Measurements from ENCODE around the gene LUC7L.
"Not testable (repeated sequence)": the region's sequence is repeated elsewhere in the genome, so short reads cannot be mapped to it uniquely, and the experiment has no call there.

Gene LUC7L

DNA sequence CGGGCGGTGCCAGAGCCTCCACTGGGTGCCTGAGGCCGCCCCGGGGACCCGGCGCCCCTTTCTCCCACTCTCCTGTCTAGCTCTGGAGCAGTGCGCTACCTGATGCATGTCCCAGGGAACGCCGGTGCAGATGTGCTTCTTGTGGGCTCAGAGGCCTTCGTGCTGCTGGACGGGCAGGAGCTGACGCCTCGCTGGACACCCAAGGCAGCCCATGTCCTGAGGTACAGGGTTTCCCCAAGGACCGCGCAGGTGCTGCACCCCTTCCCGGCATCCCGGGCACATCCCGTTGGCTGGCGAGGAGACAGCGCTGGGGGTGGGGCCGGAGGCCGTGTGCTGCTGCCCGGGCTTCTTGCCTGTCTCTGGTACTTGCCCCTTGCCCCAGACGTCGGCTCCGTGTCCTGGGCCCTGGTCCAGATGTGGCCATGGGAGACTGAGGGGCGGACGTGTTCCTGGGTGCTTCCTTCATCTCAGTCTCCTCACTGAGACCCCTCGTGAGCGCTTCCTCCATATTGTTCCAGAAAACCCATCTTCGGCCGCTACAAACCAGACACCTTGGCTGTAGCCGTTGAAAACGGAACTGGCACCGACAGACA, 34.0 kb upstream of the LUC7L start:
- DNase-seq, result no peak

DNA sequence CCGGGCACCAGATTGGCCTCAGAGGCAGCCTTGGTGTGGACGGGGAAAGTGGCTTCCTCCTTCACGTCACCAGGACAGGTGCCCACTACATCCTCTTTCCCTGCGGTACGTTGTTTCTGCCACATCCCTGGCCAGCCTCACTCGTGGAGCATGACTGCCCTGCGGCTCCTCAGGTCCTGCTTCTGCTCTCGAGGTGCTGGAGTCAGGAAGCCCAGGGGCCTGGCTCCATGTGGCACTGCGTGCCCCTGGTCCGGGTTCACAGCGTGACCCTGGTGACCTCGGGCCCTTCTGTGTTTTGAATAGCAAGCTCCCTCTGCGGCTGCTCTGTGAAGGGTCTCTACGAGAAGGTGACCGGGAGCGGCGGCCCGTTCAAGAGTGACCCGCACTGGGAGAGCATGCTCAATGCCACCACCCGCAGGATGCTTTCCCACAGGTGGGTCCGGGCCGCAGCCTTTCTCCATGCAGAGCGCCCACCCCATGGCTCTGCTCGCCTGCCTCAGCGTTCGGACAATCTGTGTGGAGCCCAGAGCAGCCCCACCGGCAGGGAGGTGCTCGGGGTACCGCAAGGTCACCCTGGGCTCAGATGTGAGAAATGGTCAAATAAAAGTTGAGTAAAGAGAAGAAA, 33.0 kb upstream of the LUC7L start:
- DNase-seq, result no peak

DNA sequence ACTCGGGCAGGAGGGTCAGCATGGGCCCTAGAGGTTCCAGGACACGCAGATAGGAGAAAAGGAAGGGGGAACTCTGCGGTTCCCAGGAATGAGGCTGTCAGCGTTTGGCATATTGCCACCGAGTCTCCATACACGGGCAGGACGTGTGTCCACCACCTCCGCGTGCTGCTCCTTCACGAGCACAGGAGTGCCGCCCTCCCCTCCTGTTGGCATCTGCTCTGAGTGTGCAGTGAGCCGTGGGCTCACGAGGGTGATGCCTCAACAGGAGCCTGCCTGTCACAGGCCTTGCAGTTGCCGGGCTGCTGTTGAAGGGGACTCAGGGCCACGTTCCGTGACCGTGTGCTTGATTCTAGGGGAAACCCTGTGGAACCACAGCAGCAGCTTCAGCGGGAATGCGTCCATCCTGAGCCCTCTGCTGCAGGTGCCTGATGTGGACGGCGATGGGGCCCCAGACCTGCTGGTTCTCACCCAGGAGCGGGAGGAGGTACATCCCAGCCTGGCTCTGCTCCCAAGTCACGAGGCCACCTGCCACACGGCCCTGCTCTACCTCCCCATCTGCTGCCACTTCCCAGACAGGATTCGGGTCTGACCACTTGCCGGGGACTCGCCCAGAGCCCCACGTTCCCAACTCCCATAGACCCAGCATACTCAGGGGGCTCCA, 31.9 kb upstream of the LUC7L start:
- DNase-seq, result peak; percentile 58 to 85

DNA sequence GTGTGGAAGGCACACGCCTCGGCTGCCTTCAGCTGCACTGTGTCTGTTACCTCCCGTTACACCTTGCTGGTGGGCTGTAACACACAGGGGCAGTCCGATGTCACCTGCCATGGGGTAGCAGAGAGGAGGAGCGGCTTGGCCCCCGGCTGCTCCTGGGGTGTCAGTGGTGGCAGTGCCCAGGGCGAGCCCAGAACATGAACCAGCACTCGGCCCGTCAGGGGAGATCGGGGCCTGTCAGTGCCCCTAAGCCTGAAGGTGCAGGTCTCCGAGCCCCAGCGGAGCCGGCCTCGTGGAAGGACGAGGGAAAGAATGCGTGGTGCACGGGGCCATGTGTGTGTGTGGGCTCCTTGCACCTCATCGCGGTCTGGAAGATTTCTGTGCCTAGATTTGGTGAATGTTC, 31.1 kb upstream of the LUC7L start:
- no peak for DNase-seq

DNA sequence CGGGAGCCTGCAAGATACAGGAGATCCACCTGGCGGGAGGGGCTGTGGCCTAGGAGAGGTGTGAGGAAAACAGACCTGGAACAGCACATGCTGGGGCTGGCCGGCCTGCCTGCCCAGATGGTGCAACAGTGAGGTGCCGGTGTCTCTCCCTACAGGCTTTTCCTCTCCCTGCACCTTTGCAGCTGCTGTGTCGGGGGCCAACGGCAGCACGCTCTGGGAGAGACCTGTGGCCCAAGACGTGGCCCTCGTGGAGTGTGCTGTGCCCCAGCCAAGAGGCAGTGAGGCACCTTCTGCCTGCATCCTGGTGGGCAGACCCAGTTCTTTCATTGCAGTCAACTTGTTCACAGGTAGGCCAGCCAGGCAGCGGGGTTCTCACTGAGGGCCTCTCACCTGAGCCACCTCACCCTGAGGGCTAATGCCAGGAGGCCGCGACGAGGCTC, 30.6 kb upstream of the LUC7L start:
- DNase-seq, result no peak

DNA sequence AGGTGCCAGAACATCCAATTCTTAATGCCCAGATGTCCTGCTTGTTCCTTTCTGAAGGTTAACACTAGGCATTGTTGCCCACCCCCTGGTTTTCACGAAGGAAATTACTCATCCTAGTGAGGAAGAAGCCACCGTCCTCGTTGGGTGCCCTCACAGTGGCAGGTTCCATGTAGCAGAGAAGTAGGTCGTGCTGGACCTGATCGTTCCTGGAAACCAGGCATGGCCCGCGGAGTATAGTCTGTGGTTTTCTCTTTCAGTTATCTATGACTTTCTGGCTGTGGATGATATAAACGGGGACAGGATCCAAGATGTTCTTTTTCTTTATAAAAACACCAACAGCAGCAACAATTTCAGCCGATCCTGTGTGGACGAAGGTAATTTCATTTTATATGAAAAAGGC, 30.0 kb upstream of the LUC7L start:
- DNase-seq, result no peak

DNA sequence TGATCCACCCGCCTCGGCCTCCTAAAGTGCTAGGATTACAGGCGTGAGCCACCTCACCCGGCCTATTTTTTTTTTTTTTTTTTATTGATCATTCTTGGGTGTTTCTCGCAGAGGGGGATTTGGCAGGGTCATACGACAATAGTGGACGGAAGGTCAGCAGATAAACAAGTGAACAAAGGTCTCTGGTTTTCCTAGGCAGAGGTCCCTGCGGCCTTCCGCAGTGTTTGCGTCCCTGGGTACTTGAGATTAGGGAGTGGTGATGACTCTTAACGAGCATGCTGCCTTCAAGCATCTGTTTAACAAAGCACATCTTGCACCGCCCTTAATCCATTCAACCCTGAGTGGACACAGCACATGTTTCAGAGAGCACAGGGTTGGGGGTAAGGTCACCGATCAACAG, 28.8 kb upstream of the LUC7L start:
- DNase-seq, result not testable (repeated sequence)

DNA sequence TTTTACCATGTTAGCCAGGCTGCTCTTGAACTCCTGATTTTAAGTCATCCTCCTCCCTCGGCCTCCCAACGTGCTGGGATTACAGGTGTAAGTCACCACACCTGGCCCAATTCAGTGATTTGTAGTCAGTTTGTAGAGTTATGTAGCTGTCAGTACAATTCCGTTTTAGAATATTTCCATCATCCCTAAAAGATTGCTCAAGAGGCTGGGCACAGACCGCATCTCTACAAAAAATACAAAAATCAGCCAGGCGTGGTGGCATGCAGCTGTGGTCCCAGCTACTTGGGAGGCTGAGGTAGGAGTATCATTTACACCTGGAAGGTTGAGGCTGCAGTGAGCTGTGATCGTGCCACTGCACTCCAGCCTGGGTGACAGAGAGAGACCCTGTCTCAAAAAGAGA, 25.9 kb upstream of the LUC7L start:
- DNase-seq, result no peak

DNA sequence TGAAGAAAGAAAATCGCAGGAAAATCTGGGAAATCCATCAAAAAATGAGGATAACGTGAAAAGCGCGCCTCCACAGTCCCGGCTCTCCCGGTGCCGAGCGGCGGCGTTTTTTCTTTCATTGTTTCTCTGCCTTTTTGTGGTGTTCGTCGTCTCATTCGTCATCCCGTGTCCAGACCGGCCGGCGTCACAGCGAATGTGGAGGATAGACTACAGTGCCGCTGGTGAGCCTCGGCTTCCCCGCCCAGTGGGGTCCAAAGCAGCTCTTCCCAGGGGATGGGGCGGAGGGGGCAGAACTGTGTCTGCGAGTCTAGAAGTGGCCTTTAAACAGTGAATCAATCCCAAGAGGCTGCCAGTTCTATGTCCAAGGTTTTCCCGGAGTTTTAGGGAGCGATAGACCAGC, 25.2 kb upstream of the LUC7L start:
- no peak for DNase-seq

DNA sequence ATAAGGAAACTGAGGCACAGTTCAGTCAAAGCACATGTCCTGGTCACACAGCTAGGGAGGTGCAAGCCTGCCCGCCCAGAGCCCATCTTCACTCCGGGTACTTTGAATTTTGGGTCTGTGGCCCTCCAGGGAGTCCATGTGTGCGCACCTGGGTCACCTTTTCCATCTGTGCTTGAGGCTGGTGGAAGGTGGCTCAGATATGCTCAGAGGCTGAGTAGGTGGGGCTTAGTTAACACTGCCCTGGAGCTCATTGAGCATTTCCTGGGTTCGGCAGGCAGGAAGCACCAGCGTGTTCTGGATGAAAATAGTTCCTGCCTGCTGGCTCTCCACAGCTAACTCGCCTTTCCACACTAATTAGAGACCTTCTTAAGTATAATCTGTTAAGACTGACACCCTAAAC, 24.6 kb upstream of the LUC7L start:
- DNase-seq, result no peak

DNA sequence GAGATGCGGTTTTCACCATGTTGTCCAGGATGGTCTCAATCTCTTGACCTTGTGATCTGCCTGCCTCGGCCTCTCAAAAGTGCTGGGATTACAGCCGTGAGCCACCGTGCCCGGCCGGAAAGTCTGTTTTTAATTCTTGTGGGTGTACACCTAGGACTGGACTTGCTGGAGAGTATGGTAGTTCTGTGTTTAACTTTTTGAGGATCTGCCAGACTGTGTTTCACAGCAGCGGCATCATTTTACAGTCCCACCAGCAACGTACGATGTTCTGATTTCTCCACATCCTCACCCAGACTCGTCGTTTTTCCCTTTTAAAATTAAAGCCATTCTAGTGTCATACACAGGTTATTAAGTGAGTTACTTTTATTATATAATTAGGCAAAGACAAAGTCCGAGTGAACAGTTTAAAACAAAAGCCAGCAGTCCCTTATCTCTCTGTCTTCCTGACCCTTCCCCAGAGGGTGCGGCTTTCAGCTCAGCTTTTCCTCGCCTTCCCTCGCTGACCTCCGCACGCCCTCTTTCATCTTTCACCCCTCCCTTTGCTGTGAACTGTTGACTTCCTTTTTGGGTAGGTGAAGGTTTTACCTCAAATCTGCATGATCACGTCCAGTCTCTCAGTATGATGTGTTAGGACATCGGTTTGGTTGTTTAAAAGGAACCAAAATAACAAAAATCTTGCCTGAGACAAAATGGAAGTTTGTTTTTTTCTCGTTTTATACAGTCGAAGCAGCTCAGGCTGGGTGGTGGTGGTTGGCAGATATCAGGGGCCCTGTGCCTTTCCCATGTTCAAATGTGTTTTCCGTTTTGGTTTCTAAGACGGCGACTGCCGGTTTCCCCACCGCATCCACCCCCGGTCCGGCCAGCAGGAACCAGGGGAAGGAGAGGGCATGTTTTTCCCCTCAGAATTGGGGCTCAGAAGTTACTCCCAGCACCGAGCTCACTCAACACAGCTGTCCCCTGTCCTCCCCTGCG, 23.4 kb upstream of the LUC7L start:
- no peak for DNase-seq

DNA sequence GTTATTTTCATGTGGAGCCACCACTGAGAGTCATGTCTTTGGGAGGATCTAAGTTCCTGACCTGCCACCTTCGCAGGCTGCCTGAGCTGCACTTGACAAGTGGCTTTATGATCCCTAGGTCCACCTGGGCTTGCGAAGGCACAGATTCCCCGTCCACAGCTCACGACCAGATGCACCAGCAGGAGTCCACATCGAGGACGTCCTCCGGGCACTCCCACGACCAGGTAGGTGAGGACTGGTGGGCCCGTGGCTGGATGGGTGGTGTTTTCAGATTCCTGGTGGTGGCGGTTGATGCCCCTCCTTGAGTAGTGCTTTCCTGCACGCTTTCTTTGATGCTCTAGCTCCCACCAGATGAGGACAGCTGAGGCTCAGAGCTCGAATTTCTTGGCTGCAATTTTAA, 20.2 kb upstream of the LUC7L start:
- no peak for DNase-seq

DNA sequence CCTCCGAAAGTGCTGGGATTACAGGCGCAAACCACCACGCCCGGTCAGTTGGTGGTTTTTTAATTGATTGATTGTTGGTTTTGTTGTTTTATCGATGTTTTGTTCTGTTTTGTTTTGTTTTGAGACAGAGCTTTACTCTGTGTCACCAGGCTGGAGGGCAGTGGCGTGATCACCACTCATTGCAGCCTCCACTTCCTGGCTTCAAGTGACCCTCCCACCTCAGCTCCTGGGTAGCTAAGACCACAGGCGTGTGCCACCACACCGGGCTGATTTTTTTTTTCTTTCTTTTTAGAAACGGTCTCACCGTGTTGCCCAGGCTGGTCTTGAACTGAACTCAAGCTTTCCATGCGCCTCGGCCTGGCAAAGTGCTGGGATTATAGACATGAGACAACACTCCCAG, 17.8 kb upstream of the LUC7L start:
- no peak for DNase-seq

DNA sequence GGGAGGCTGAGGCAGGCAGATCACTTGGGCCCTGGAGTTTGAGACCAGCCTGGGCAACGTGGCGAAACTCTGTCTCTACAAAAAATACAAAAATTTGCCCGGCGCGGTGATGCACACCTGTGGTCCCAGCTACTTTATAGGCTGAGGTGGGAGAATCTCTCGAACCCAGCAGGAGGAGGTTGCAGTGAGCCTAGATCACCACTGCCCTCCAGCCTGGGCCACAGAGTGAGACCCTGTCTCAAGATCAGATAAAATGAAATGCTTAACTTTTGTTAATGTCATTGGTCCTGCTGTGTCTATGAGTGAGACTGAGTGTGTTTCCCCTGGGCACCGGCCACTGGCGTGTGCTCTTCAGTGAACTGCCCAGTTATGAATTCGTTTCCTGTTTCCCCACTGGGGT, 15.9 kb upstream of the LUC7L start:
- DNase-seq, result no peak

DNA sequence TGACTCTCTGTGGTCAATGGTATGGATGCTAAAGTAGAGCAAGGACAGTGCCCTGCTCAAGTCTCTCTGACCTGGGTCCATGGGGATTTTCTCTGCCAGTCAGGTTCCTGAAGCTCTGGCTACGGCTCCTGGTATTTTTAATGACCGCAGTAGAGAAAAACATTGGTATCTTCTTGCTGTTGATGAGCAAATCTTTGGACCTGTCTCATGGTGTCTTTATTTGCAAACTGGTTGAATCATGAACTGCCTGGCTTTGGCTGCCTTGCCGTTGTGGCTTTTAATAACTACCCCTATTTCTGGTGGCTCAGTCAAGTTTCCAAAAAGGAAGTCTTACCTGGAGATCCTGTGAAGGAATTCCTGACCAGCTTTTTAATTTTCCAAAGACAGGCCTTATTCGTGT, 14.1 kb upstream of the LUC7L start:
- no peak for DNase-seq

DNA sequence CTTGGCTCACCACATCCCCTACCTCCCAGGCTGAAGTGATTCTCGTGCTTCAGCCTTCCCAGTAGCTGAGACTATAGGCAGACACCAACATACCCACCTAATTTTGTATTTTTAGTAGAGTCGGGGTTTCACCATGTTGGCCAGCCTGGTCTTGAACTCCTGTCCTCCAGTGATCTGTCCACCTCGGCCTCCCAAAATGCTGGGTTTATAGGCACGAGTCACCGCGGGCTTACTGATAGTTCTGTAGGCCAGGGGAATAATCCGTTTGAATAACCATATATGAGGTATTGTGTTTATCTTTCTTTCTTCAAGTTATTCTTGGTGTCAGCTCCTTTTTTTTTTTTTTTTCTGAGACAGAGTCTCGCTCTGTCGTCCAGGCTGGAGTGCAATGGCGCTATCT, 13.0 kb upstream of the LUC7L start:
- no peak for DNase-seq

DNA sequence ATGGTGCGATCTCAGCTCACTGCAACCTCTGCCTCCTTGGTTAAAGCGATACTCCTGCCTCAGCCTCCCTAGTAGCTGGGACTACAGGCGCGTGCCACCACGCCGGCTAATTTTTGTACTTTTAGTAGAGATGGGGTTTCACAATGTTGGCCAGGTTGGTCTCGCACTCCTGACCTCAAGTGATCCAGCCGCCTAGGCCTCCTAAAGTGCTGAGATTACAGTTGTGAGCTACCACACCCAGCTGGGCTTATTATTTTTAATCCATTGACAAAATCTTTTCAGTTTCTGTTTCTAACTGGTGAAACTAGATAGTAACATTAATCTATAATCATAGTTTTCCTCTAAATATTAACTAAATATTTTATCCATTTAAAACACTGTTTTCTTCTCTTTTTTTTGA, 11.3 kb upstream of the LUC7L start:
- DNase-seq, result no peak

DNA sequence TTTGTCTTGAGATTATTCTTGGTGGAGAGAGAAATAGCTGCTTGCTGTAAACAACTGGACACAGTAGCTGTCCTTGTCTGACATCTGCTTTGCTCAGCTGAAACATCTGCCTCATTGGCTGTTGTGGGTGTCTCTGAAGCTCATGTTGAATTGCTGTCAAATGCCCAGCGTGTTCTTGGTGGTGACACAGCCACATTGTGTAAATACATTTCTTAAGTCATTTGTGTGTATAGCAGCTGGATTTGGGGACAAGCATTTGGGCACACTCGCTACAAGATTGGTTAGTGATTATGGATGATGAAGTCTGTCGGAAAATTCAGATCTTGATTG, 10.7 kb upstream of the LUC7L start:
- DNase-seq, result no peak

DNA sequence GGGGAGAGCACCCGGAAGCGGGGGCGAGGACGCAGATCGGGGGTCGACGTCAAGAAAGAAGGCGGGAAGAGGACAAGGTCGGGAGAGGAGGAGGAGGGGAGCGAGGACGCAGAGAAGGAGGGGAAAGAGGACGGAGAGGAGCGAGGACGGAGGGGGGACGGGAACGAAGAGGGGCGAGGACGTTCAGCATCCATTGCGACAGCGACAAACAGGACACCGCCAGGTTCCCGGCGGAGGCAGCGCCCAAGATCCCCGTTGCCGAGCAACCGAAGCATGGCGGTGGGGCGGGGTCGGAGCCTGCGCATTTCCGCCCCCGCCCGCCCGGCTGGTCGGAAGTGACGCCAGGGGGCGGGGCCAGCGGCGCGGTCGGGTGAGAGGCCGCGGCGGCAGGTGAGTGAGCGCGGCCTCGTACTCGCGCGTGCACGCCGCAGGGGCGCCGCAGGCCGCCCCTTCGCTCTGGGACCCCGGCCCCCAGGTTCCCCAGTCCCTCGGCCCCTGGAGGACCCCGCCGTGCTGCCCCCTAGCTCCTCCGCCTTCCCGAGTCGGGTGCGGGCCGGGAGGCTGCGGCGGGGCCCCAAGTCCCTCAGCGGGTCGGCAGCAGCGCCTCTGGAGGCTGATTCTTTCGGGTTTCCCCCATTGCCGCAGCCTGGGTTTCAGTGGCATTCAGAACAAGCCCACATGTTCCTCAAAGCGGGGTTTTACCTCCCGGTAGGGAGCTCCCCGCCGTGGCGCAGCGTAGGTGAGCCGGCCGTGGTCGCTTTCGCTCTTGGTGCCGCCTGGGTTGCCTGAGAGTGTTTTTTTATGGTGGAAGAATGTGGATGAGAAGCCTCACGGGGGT, 5.4 kb upstream of the LUC7L start, which contains the start of gene FAM234A:
Gene FAM234A (plus strand): TSS at position 354 of the 838 bp plus-strand sequence. CDS start 19,593 bp downstream, outside the sequence.
- peak; percentile 88 to 95 for DNase-seq

DNA sequence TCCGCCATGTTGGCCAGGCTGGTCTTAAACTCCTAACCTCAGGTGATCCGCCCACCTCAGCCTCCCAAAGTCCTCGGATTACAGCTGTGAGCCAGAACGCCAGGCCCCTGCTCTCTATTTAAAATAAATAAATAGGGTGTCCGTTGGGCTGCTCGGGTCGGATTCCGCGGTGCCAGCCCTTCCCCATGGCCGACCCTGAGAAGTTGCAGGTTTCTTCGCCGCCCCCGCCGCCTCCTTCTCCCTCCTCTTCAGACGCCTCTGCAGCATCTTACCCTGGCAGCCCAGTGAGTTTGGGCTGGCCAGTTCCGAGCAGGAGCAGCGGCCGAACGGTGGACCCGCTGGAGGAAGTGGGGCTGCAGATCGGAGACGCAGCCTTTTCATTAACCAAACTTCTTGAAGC, 1.7 kb upstream of the LUC7L start:
- DNase-seq, result no peak

DNA sequence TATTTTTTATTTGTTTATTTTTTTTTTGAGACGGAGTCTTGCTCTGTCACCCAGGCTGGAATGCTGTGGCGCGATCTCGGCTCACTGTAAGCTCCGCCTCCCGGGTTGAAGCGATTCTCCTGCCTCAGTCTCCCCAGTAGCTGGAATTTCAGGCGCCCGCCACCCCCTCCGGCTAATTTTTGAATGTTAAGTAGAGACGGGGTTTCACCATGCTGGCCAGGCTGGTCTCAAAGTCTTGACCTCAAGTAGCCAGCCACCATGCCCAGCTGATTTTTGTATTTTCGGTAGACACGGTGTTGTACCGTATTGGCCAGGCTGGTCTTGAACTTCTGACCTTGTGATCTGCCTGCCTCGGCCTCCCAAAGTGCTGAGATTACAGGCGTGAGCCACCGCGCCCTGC, 1.1 kb upstream of the LUC7L start:
- not testable (repeated sequence) for DNase-seq

DNA sequence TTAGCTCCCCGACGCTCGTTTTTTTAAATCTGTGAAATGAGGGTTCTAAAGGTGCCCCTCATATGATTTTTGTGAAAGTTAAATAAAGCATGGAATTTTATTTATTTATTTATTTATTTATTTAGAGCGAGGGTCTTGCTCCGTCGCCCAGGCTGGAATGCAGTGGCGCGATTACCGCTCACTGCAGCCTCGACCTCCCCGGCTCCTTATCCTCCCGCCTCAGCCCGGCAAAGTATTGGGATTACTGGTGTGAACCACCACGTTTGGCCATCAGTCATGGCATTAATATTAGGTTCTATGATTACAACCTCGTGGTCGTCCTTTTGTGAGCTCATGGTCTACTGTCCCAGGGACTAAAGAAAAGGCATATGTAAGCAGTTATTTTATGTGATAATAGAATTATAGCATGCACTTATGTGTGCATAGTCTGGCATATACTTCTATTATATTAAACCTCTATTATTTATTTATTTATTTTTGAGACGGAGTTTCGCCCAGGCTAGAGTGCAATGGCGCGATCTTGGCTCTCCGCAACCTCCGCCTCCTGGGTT, 557 bp upstream of the LUC7L start:
- no peak for DNase-seq

Measured in NCI-H524 (cell line).